ENCODE results near the gene TOM1L2.
A peak's percentile ranks its signal among the peaks of the same experiment; 100 is the strongest.
"Not testable (repeated sequence)": the region's sequence is repeated elsewhere in the genome, so short reads cannot be mapped to it uniquely, and the experiment has no call there.

The TOM1L2 gene

DNA sequence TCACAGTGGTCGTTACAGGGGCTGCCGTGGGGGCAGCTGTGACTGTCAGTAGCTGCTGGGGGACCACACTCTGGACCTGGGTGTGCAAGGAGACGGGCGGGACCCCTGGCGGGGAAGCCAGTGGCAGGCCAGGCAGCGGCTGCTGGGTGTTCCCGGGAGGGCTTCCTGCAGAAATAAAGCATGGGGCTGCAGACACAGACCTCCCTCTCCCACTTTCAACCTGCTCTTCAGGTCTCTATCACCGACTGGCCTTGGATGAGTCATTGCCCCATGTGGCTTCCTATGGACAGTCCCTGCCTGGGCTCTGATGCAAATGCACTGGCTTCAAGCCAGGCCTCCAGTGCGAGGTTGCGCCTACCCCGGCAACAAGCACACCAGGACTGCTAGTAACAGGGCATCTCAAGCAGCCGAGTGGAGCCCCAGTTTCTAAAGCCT is 152.6 kb downstream of the TOM1L2 start:
- peak; percentile 75 to 84 for DNase-seq (ENCODE audit: low read depth in 2 of 2)

DNA sequence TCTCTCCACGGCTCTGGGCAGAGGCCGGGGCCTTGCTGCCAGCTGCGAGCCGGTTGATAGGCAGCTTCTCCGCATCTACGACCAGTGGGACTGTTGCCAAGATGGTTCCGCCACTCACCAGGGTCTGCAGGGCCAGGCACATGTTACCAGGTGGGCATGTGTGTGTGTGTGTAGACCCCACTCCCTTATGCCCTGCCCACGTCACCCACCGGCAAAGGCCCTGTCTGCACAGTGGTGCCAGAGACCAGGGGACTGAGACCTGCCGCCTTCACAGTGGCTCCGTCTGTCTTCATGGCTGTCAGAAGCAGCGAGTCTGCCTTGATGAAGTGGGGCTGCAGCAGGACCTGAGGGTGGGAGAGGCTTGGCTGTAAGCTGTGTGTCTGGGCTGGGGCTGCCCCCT is 153.1 kb downstream of the TOM1L2 start:
- DNase-seq (ENCODE audit: low read depth in 2 of 2): no peak

DNA sequence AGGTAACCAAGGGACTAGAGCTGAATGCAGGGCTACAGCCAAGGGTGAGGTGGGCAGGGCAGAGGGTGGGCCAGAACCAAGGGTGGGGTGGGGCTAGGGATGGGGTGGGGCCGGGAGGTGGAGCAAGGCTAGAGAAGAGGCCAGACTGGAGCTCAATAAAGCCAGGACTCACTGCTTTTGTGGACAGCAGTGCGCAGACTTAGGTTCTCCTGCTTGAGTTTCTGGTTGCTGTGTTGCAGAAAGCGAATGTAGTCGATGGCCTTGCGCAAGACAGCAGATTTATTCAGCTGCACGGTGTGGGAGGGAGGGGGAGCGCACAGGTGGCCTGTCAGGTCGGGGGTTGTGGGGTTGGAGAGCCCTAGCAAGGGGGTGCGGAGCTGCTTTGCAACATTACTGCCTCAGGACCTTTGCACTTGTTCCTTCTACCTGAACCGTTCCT is 154.1 kb downstream of the TOM1L2 start:
- no peak for DNase-seq (ENCODE audit: low read depth in 2 of 2)

DNA sequence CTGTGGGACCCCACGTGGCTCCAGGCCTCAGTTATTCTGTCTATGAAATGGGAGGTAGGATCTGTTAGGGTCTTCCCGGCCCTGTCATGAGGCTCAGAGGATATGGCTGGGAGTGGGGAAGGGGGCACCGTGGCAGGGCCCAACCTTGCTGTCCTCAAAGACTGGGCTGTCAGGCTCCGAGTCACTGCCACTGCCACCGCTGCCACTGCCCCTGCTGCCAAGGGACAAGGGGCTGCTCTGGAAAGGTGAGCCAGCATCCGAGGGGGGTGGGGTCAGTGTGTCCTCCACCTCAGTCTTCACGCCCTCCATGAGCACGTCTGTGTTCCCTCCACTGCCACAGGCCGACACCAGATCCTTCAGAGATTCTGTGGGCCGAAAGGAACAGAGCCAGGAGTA is 154.7 kb downstream of the TOM1L2 start:
- no peak for DNase-seq (ENCODE audit: low read depth in 2 of 2)

GRCh38 chr17:17816831-17817551 is 155.2 kb downstream of the TOM1L2 start:
- DNase-seq (ENCODE audit: low read depth in 2 of 2): no peak

GRCh38 chr17:17816240-17816814 is 155.9 kb downstream of the TOM1L2 start:
- no peak for DNase-seq (ENCODE audit: low read depth in 2 of 2)

DNA sequence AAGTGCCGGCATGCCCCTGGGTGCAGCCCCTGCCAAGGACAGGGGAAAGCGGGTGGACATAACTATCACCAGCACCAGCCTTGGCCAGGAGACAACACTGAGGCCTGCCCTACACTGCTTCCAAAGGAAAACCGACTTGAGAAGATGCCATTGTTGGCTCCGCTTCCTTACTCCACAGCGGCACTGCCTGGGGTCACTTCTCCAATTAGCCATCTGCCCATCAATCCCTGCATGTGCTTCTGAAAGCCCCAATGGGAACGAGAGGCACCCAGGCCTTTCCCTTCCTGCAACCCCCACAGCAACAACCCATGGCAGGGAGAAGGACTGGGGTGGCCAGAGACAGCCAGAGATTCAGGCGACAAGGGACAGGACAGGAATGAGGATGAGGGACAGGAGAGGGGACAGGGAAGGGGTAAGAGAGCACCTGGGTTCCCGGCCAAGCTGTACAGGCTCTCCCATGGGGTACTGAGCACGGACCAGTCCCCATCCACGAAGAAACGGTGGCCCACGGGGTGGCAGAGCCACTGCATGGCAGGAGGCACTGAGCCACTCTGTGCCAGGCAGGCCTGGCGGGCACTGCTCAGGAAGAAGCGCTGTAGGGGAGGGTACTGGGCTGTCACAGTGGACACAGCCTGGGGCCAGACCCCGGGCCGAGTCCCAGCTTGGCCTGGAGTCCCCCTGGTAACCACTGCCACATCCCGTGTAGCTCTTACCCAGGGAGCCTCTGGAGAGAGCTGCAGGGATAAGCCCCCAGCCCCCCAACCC is 156.6 kb downstream of the TOM1L2 start:
- no peak for DNase-seq (ENCODE audit: low read depth in 2 of 2)

- no peak for DNase-seq (ENCODE audit: low read depth in 2 of 2)
Measured at GRCh38 chr17:17815062-17815406, 157.2 kb downstream of the TOM1L2 start.

- DNase-seq (ENCODE audit: low read depth in 2 of 2): no peak
Measured at GRCh38 chr17:17814162-17815061, 157.8 kb downstream of the TOM1L2 start.

DNA sequence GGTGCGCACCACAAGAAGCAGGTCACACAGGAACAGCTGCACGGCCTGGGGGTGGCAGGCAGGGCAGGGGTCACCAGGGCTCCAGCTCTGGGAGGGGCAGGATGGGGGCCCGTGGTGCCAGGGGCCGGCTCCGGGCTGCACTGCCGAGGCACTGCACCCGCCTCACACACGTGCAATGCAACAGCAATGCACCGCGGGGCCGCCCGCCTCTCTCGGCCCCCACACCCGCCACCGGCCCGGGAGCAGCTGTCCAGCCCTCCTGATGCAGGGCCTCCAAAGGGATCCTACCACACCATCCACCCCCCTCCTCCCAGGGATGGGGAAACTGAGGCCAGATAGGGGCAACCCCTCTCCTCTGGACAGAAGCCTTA is 158.5 kb downstream of the TOM1L2 start:
- no peak for DNase-seq (ENCODE audit: low read depth in 2 of 2)

- no peak for DNase-seq (ENCODE audit: low read depth in 2 of 2)
Measured at GRCh38 chr17:17813055-17813724, 159.0 kb downstream of the TOM1L2 start.

GRCh38 chr17:17812211-17813054 is 159.8 kb downstream of the TOM1L2 start:
- DNase-seq (ENCODE audit: low read depth in 2 of 2): peak; percentile 29 to 49

GRCh38 chr17:17811381-17812210 is 160.6 kb downstream of the TOM1L2 start:
- no peak for DNase-seq (ENCODE audit: low read depth in 2 of 2)

- no peak for DNase-seq (ENCODE audit: low read depth in 2 of 2)
Measured at GRCh38 chr17:17810895-17811248, 161.3 kb downstream of the TOM1L2 start.

- DNase-seq (ENCODE audit: low read depth in 2 of 2): no peak
Measured at GRCh38 chr17:17810084-17810894, 161.9 kb downstream of the TOM1L2 start.

GRCh38 chr17:17809531-17810083 is 162.6 kb downstream of the TOM1L2 start:
- DNase-seq (ENCODE audit: low read depth in 2 of 2): no peak

GRCh38 chr17:17808706-17809432 is 163.3 kb downstream of the TOM1L2 start:
- DNase-seq (ENCODE audit: low read depth in 2 of 2): peak in 1 of 2 donors; percentile 44

GRCh38 chr17:17808200-17808599 is 164.0 kb downstream of the TOM1L2 start:
- not testable (repeated sequence) for DNase-seq (ENCODE audit: low read depth in 2 of 2)

Data from stimulated activated CD8-positive, alpha-beta memory T cell treated with anti-CD3 and anti-CD28 coated beads, Interleukin-15, amount 100 ng/mL, for 48 hours (primary cell).